Stimulated activated CD8-positive, alpha-beta memory T cell treated with anti-CD3 and anti-CD28 coated beads, Interleukin-2, amount 100 ng/mL, for 48 hours (primary cell): ENCODE data around the gene P3H1.
A peak's percentile ranks its signal among the peaks of the same experiment; 100 is the strongest.
"Not testable (repeated sequence)": the region's sequence is repeated elsewhere in the genome, so short reads cannot be mapped to it uniquely, and the experiment has no call there.

ENCODE experiments used
- DNase-seq, 2 donors: peaks; one replicate each; pipeline ENCODE4 v3.0.0-alpha.2; 2020; ENCODE audit warnings: low read depth in 2 of 2

P3H1 gene

DNA sequence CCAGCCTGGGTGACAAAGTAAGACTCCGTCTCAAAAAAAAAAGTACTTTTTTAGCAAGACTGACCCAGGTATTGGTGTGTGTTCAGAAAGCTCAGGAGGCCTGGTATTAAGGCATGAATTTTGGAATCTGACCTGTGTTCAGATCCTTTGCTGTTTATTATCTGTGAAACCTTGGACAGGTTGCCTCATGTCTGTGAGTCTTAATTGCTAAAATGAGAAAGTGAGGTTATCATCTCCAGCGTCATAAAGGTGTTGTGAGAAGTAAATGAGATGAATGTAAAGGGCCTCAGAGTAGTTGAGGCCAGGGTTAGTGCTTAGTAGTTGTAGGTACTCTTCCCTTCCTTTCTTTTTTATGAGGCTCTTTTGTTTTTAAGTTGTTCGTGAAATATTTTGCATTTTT is 3.0 kb upstream of the P3H1 start:
- DNase-seq = no peak

GRCh38 chr1:42768172-42768571 is 1.3 kb upstream of the P3H1 start:
- DNase-seq = no peak

- DNase-seq = no peak
Observed at GRCh38 chr1:42767510-42768000, 727 bp upstream of the P3H1 start.

GRCh38 chr1:42765832-42766740 is 742 bp downstream of the P3H1 start:
- DNase-seq = peak; percentile 41 to 47

GRCh38 chr1:42765269-42765668 is 1.6 kb downstream of the P3H1 start:
- no peak for DNase-seq

GRCh38 chr1:42762269-42762668 is 4.6 kb downstream of the P3H1 start:
- DNase-seq = no peak

DNA sequence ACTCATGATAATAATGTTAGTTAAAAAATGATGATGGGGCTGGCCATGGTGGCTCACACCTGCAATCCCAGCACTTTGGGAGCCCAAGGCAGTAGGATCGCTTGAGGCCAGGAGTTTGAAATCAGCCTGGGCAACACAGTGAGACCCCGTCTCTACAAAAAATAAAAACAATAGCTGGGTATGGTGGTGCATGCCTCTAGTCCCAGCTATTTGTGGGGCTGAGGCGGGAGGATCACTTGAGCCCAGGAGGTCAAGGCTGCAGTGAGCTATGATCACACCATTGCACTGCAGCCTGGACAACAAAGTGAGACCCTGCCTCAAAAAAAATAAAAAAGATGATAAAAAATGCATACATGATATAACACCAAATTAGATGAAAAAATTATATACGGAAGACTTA is 5.3 kb downstream of the P3H1 start:
- DNase-seq = no peak

DNA sequence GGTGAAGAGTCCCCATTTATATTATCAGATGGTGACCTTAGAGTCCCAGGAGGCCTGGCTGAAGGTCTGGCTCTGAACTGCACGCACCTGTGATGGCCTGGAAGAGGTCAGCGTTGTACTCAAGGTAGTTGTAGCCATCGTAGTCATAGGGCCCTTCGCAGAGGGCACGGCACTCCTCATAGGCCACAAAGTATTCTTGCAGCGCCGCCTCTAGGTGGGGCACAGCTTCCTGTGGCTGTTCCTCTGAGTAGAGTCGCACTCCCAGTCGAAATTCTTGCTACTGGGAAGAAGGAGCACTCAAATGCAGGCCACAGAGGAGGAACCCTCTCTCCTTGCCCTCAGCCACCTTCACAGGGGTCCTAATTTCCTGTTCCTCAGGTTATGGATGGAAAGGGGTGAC is 7.7 kb downstream of the P3H1 start:
- DNase-seq = no peak

- DNase-seq = no peak
Observed at GRCh38 chr1:42758641-42759040, 8.2 kb downstream of the P3H1 start.

- DNase-seq = no peak
Observed at GRCh38 chr1:42757892-42758275, 8.9 kb downstream of the P3H1 start.

DNA sequence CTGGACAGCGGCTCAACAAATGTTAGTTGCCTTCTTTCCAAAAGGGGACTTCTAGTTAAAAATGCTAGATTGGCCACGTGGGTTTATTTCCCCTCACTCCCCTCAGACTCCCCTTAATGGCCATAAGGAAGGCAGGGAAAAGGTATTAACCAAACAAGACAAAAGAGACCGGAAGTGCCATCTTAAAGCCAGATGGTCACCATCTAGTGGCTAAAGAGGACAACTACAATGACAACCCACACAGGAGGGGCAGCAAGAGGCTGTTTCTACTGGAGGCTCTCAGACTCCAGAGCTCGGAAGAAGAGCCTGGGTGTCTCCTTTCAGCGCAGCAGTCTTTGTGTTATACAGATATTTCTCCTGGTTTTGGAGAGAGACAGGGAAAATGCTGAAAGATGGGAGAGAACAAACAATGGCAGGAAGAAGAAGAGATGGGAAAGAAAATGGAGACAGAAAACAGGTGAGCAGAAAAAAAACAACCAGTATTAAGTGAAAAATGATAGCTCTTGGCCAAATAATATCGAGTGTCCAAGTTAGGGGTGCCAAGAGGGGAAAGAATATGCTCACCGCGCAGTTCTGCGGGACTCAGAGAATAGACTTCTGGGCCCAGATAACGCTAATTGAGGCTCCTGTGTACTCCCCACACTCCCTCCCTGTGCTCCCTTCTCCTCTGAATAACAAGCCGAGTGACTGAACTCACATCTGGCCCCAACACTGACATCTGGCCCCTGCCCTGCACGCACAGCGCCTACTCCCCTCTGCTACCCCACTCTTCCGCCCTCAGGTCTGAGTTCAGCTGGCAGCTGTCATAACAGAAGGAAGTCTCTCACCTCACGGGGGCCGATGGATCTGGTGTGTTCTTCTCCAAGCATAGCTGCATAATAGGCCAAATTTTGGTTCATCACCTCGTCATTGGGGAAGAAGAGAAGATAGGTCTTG is 9.6 kb downstream of the P3H1 start:
- no peak for DNase-seq

DNA sequence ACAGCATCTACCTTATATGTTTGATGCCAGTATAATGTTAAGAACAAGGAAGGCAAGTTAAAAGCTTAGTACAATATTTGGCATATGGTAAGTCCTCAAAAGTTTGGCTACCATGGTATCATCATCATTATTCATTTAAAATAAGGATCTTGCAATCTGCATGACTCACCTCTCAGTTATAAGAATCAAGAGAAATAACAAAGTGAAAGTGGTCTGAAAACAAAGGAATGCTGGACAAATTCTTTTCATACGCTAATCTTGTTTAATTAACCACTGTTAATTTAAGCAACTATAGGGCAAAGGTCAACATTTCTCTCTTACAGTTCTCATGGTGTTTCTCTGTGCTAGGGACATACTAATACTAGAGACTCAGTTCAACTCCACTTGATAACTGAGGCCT is 13.8 kb downstream of the P3H1 start:
- DNase-seq = no peak

GRCh38 chr1:42752284-42752683 is 14.5 kb downstream of the P3H1 start:
- DNase-seq = no peak

- not testable (repeated sequence) for DNase-seq
Observed at GRCh38 chr1:42751511-42752070, 15.2 kb downstream of the P3H1 start.

DNA sequence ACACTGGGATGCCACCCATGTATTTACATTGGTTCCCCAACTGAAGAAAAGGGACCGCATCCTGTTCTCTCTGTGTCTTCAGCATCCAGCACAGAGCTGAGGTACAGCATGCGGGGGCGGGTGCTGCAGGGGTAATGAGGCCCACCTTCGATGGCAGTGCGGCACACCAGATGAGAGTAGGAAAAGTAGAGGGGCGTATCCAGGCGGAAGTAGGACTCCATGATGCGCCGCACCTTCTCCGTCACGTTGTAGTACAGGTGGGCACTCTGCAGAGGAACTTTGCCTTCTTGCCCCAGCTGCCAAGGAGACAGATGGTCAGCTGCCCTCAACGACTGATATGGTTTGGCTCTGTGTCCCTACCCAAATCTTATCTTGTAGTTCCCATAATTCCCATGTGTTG is 16.8 kb downstream of the P3H1 start:
- no peak for DNase-seq

GRCh38 chr1:42748461-42749410 is 18.1 kb downstream of the P3H1 start:
- no peak for DNase-seq

DNA sequence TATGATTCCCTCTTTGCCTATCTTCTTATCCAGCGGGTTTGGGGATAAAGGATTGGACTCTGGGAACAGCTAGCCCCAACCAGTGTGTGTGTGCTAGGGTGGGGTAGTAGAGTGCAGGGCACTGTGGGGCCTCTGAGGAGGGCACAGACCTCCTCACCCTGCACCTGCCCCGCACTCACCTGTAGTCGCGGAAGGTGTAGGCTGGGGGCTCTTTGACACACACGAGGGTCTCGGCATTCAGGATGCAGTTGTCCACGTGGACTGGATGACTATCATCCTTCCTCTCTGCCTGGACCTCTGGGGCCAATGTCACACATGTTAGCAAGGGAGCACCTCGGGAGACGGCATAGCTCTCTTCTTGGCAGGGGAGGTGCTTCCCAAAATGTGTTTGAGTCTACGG is 18.8 kb downstream of the P3H1 start:
- DNase-seq = no peak

- DNase-seq = peak in 1 of 2 donors; percentile 38
Observed at GRCh38 chr1:42747125-42747524, 19.7 kb downstream of the P3H1 start.

- DNase-seq = no peak
Observed at GRCh38 chr1:42746436-42747105, 20.3 kb downstream of the P3H1 start.

GRCh38 chr1:42745851-42746250 is 21.0 kb downstream of the P3H1 start:
- no peak for DNase-seq

- no peak for DNase-seq
Observed at GRCh38 chr1:42744148-42744413, 22.7 kb downstream of the P3H1 start.
